NCI-H524 treated with DMSO at 0.1 percent for 48 hours (cell line): Measurements from ENCODE around the gene MOGAT3.

Source experiments
- DNase-seq: peaks from one replicate; lab custom pipeline; 2025; lab: John Stamatoyannopoulos, UW

Gene MOGAT3

GRCh38 chr7:101233907-101234547, 33.2 kb upstream of the MOGAT3 start:
- DNase-seq: no peak

- DNase-seq: no peak
Measured at GRCh38 chr7:101232141-101232850, 31.5 kb upstream of the MOGAT3 start.

DNA sequence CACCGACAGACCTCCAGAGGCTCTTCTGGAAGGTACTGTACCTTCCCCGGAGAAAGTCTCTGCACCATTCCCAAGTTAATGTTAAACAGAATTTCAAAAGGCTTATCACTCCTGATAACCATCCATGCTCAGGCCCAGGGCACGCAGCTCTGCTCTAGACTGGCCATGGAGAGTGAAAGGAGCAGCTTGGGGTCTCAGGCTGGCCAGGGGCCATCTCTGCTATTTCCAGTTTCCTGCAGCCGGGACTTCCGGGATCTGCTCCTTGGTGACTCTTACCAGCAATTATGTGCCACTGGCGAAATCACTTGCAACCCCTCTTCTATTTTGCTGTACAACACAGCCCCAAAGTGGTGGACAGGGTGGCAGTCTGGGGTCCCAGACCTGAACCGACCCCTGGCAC, 30.8 kb upstream of the MOGAT3 start:
- DNase-seq: no peak

DNA sequence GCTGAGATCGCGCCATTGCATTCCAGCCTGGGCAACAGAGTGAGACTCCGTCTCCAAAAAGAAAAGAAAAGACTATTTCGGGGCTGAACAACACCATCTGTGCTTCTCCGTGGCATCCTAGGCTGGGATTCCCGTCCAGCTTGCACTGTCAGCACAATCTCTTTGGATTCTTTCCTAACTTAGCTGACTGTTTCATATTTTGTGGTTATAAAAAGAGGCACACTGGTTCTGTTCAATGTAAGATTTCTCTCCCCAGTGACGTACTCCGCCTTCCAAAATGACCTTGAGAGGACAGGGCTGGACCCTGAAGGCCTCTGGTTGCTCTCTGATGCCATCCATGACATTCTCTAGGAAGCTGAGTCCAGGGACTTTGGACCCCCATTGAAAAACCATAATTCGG, 25.9 kb upstream of the MOGAT3 start:
- DNase-seq: no peak

DNA sequence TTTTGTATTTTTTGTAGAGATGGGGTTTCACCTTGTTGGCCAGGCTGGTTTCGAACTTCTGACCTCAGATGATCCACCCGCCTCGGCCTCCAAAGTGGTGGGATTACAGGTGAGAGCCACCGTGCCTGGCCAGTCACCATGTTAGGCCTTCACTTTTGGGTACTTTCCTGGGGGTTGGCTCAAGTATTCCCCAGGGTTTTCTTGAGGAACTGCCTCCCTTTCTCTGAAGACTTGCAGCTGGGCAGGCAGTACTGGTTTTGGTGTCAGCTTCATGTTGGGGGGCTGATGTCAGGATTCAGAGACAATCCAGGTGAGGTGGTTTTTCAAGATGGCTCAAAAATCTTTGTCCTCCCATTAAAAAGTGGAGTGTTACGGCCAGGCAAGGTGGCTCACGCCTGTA, 24.8 kb upstream of the MOGAT3 start:
- no peak for DNase-seq

- no peak for DNase-seq
Measured at GRCh38 chr7:101223528-101223927, 22.7 kb upstream of the MOGAT3 start.

DNA sequence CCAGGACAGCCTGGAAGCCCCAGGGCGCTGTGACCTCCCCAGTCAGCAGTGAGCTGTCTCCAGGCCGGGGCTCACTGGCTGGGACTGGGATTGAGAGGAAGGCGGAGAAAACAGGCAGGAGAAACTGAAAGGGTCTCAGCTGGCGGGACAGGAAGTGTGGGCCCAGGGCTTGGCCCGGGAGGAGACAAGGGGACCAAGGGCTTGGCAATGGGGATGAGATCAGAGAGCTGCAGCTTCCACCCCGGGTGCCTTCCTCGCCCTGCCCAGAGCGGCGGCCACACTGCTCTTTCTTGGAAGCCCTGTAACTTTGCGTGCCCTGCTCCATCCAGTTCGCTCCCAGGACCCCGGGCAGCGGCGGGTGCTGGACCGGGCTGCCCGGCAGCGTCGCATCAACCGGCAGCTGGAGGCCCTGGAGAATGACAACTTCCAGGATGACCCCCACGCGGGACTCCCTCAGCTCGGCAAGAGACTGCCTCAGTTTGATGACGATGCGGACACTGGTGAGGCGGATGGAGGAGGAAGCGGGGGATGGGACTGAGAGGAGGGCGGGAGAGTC, 21.5 kb upstream of the MOGAT3 start:
- DNase-seq: no peak

GRCh38 chr7:101220295-101220694, 19.5 kb upstream of the MOGAT3 start:
- DNase-seq: no peak

GRCh38 chr7:101218236-101219125, 17.6 kb upstream of the MOGAT3 start:
- no peak for DNase-seq

DNA sequence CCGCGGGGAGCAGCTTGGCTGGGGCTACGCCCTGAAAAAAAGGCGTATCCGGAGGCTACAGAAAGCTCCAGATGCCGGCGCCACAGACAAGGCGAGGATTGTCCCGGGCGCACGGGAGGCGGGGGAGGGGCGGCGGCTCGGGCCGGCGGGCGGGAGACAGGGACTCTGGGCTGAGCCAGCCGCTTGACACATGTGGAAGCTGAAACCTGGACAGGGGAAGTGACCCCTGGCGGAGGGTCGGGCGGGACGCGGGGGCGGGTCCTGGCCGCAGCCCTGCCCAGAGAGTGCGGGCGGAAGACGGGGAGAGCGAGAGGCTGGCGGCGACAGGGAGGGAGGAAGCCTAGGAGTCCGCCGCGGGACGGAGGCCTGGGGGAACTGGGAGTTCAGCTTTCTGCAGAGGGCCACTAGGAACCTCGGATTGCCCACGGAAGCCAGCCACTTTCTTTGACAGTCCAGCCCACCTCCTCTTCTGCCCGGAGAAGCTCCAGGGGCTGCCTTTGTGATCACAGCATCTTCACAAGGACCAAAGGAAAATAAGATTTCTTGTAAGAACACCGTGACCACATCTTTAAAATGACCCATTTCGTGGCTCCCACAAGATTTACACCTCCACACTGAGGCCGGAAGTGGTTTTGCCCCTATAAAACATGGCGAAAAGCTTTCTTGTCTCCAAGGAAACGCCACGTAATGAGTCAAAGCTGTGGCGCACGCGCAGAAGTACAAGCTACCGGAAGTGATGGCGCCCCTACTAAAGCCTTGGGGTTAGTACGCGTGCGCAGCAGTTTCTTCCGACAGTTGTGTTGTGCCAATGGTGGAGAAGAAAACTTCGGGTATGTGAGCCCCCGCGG, 16.8 kb upstream of the MOGAT3 start, which contains the start of the genes PLOD3 and ZNHIT1:
PLOD3 (minus strand) TSS at position 194 of the 848 bp plus-strand sequence. CDS start 307 bp downstream, outside the sequence.
ZNHIT1 (plus strand) TSS at position 778 of the 848 bp plus-strand sequence; CDS start at position 809, 31 bp downstream.
- DNase-seq: peak; percentile 67

- no peak for DNase-seq
Measured at GRCh38 chr7:101216860-101217387, 16.1 kb upstream of the MOGAT3 start.

DNA sequence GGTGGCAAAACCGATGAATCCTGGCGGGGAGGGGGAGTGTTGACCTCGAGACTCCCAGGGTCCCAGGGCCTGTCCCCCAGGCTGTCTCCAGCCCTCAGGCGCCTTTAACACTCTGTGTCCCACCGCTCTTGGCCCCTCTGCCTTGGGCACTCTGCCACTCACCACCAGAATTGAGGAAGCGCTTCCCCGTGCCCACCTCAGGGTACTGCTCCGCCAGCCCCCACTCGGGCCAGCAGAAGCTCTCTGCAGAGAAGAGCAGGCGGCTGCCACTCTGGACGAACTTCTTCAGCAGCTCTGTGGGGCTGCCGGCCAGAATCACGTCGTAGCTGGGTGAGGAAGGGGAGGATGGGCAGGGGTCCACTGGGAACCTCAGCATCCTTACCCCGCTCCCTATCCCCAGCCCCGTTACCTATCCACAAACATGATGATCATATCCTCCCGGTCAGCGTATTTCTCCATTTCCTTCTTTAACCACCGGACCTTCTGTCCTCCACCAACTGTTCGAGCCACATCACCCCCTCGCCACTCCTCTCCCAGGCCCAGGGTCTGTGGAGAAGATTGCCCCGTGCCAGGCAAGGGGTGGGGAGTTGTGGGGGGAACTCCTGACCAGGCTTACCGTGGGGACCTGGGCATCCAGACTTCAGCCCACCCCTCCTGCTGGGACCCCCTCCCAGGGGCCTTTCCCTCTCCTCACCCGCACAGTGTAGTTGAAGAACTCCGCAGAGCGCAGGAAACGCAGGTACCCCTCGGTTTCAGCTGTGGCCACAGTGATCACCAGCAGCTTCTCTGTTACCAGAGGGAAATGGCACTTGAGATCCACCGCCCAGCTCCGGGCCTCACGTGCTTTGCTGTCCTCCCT, 15.4 kb upstream of the MOGAT3 start:
- DNase-seq: no peak

- DNase-seq: no peak
Measured at GRCh38 chr7:101212014-101212413, 11.2 kb upstream of the MOGAT3 start.

- DNase-seq: no peak
Measured at GRCh38 chr7:101211501-101211900, 10.7 kb upstream of the MOGAT3 start.

GRCh38 chr7:101210143-101210542, 9.3 kb upstream of the MOGAT3 start:
- no peak for DNase-seq

GRCh38 chr7:101208794-101209193, 8.0 kb upstream of the MOGAT3 start:
- no peak for DNase-seq

- DNase-seq: no peak
Measured at GRCh38 chr7:101207459-101207858, 6.6 kb upstream of the MOGAT3 start.

- DNase-seq: no peak
Measured at GRCh38 chr7:101206665-101207042, 5.8 kb upstream of the MOGAT3 start.

- no peak for DNase-seq
Measured at GRCh38 chr7:101205901-101206664, 5.2 kb upstream of the MOGAT3 start.
